Prostate gland (tissue), 2 donors: ENCODE measurements around the gene SHC3. TPM values are rescaled to one million over a fixed set of nuclear protein-coding genes. Genes with fewer than 3 reads are reported as not detected.

Experiments used
- DNase-seq: peaks from one replicate; pipeline ENCODE4 v3.0.0-alpha.2; 2019; ENCODE audit warnings: low spot score
- H3K27ac ChIP-seq, 2 donors: fragments of 200-600 bp; sonication (generic); 2 replicates each; pipeline ENCODE4 v1.5.1; 2017 to 2019
- H3K27me3 ChIP-seq: fragments of 200-600 bp; sonication (generic); replicated peaks from 2 replicates; pipeline ENCODE4 v1.5.1; 2019; ENCODE audit not compliant: insufficient read depth
- H3K36me3 ChIP-seq, 2 donors: fragments of 200-600 bp; sonication (generic); 1 replicate in 1 of 2; 2 replicates in 1 of 2; pipeline versions ENCODE4 v1.5.1 to v1.8.1; 2017 to 2019
- H3K4me1 ChIP-seq: fragments of 200-600 bp; sonication (generic); replicated peaks from 2 replicates; pipeline ENCODE4 v1.5.1; 2019
- H3K4me3 ChIP-seq, 2 donors: fragments of 200-600 bp; sonication (generic); 2 replicates each; pipeline ENCODE4 v1.5.1; 2017 to 2019
- H3K9me3 ChIP-seq: fragments of 200-600 bp; sonication (generic); 2 replicates; pipeline ENCODE4 v1.5.1; 2017
- CTCF ChIP-seq, 4 experiments: fragments of 200-600 bp in 2 of 4; fragments of 450-650 bp in 2 of 4; sonication (generic) in 2 of 4; IDR thresholded peaks; 1 replicate in 3 of 4; 2 replicates in 1 of 4; pipeline ENCODE4 v1.5.1; 2016 to 2019; ENCODE audit warnings: antibody characterized with exemption in 4 of 4, mild to moderate bottlenecking in 2 of 4, moderate library complexity in 2 of 4
- POLR2A ChIP-seq: fragments of 450-650 bp; IDR thresholded peaks from one replicate; pipeline ENCODE4 v1.6.1; 2016; ENCODE audit warnings: antibody characterized with exemption, mild to moderate bottlenecking
- POLR2AphosphoS5 ChIP-seq: sonication (generic); formaldehyde crosslinking; IDR thresholded peaks from one replicate; pipeline ENCODE4 v1.6.1; 2017; ENCODE audit warnings: antibody characterized with exemption
- WGBS: methylation state at CpG from one replicate; pipeline ENCODE4 v1.1.5; 2018; 5-methylcytosine and 5-hydroxymethylcytosine counted together
- intact Hi-C: fragments of 100-400 bp; cut with DNase I; formaldehyde crosslinking; loops from one replicate; pipeline ENCODE4 v1.14.2; 2022
- total RNA-seq, 2 donors: library from RNA; depleted of rRNA; stranded (reverse); fragments of >200 nt; gene quantifications; one replicate each; pipeline ENCODE4 v1.1.0, GENCODE V29; 2016

The SHC3 gene
- total RNA-seq, 2 donors from 2014 or later, result 0.34 to 0.59 TPM

GRCh38 chr9:89187541-89187940, 8.9 kb upstream of the SHC3 start:
- Histone ChIP-seq H3K36me3 (no peaks in the 10 kb centered on the region), H3K4me1 (no peaks in the 10 kb centered on the region), H3K9me3 (no peaks in the 10 kb centered on the region), H3K27me3 (no peaks in the 10 kb centered on the region), H3K4me3 (no peak overlapping the region), H3K27ac (no peak overlapping the region)
- intact Hi-C loops, result no loop called here
- TF ChIP-seq POLR2AphosphoS5, result no peak
- WGBS, result 95% methylated on average over 2 of the region's 2 CpGs
- no peak for DNase-seq

- intact Hi-C loops, result no loop called here
- DNase-seq, result no peak
- Histone ChIP-seq H3K27me3 (no peaks in the 10 kb centered on the region), H3K9me3 (no peaks in the 10 kb centered on the region), H3K36me3 (no peaks in the 10 kb centered on the region), H3K27ac (no peak overlapping the region), H3K4me1 (no peaks in the 10 kb centered on the region), H3K4me3 (no peak overlapping the region)
- TF ChIP-seq CTCF (IDR thresholded peaks at IDR 0.05), result no peak
- TF ChIP-seq POLR2A, result no peak
- TF ChIP-seq POLR2AphosphoS5, result no peak
- 68% methylated on average over 5 of the region's 5 CpGs for WGBS
Measured at GRCh38 chr9:89186960-89187359, 8.3 kb upstream of the SHC3 start.

DNA sequence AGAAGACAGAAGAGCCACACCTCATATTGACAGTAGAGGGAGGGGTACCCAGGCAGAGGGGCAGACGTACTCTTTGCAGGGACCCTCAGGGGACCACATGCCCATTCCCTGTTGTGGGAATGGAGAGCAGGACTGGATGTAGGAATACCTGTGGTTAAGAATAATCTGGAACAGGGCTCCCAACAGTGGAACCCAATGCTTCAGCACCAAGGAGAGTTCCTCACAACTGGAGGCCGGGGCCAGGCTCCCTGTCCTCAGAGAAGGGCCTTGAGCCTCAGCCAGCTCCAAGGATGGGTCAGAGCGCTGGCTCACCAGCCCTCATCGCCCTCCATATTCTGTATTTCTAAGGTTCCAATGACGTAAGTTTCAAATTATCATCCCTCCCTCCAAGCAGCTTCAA, 7.4 kb upstream of the SHC3 start:
- no peaks in the 10 kb centered on the region for H3K9me3 ChIP-seq
- no peak overlapping the region for H3K27ac ChIP-seq
- no peak for TF ChIP-seq POLR2A
- DNase-seq, result no peak
- intact Hi-C loops, result no loop called here
- no peaks in the 10 kb centered on the region for H3K36me3 ChIP-seq
- 50% methylated on average over 5 of the region's 5 CpGs for WGBS
- no peaks in the 10 kb centered on the region for H3K27me3 ChIP-seq
- no peaks in the 10 kb centered on the region for H3K4me1 ChIP-seq
- no peak overlapping the region for H3K4me3 ChIP-seq

GRCh38 chr9:89183146-89183545, 4.5 kb upstream of the SHC3 start:
- intact Hi-C loops, result no loop called here
- no peaks in the 10 kb centered on the region for H3K4me1 ChIP-seq
- H3K27ac ChIP-seq, result no peak overlapping the region
- H3K9me3 ChIP-seq, result no peaks in the 10 kb centered on the region
- H3K27me3 ChIP-seq, result no peaks in the 10 kb centered on the region
- H3K36me3 ChIP-seq, result no peaks in the 10 kb centered on the region
- TF ChIP-seq POLR2AphosphoS5 (no peak), CTCF (IDR thresholded peaks at IDR 0.05) (no peak), POLR2A (no peak)
- WGBS, result 75% methylated on average over 3 of the region's 3 CpGs
- DNase-seq, result no peak
- H3K4me3 ChIP-seq, result no peak overlapping the region

- peaks cover 1% of the 10 kb centered on the region for H3K27me3 ChIP-seq
- no peak overlapping the region for H3K4me3 ChIP-seq
- intact Hi-C loops, result no loop called here
- DNase-seq, result no peak
- 98% methylated on average over 10 of the region's 10 CpGs for WGBS
- H3K27ac ChIP-seq, result no peak overlapping the region
- H3K36me3 ChIP-seq, result no peaks in the 10 kb centered on the region
- no peaks in the 10 kb centered on the region for H3K9me3 ChIP-seq
- TF ChIP-seq POLR2AphosphoS5 (no peak), CTCF (IDR thresholded peaks at IDR 0.05) (no peak), POLR2A (no peak)
- no peaks in the 10 kb centered on the region for H3K4me1 ChIP-seq
Measured at GRCh38 chr9:89182369-89182768, 3.8 kb upstream of the SHC3 start.

- Histone ChIP-seq H3K36me3 (no peaks in the 10 kb centered on the region), H3K9me3 (no peaks in the 10 kb centered on the region), H3K4me1 (no peaks in the 10 kb centered on the region), H3K4me3 (peak overlapping the region; percentile 16 to 25), H3K27ac (peak overlapping the region; percentile 61 to 70), H3K27me3 (peaks cover 6% of the 10 kb centered on the region)
- TF ChIP-seq POLR2AphosphoS5, result peak; percentile 92
- TF ChIP-seq POLR2A, result peak; percentile 62
- TF ChIP-seq CTCF (IDR thresholded peaks at IDR 0.05), result no peak
- peak; percentile 88 for DNase-seq
- 2% methylated on average over 25 of the region's 35 CpGs for WGBS
- intact Hi-C loops, result loop anchor here (10.0 kb wide), 1 partner anchor 95 kb away; no protein-coding TSS in a partner anchor
Measured at GRCh38 chr9:89179895-89180734, 1.5 kb upstream of the SHC3 start.
